ENCODE data around the gene CIAO1. TPM values are rescaled to one million over a fixed set of nuclear protein-coding genes. Genes with fewer than 3 reads are reported as not detected.

Gene CIAO1
- polyA plus RNA-seq, 2 of the 4 experiments (the other 2 are of a cell fraction): 83.2 to 99.7 TPM

- no peak for TF ChIP-seq EP300 (IDR thresholded peaks at IDR 0.05)
- TF ChIP-seq TFCP2L1 (CRISPR knock-in tag; IDR thresholded peaks at IDR 0.05): no peak
- no peak for TF ChIP-seq ZC3H11A (IDR thresholded peaks at IDR 0.05)
- TF ChIP-seq BCL3 (IDR thresholded peaks at IDR 0.05): no peak
- no peak for TF ChIP-seq MAX (IDR thresholded peaks at IDR 0.05)
- no peak for TF ChIP-seq KDM5A (IDR thresholded peaks at IDR 0.05)
These were observed 51.0 kb downstream of the CIAO1 start (continued) for GRCh38 chr2:96316999-96317398.

DNA sequence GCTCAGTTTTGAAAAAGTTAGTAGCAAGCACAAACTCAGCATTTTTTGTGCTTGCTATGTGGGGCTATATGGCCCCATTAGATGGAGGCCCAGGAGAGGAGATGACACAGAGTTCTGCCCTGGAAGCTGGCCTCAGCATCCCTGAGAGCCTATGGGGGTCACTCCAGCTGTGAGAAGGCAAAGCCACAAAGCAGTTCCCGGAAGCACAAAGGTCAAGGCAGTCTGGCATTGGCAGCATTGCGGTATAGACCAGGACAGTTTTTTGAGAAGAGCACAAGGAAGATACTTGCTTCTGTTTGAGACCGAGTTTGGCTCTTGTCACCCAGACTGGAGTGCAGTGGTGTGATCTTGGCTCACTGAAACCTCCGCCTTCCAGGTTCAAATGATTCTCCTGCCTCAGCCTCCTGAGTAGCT lies 51.6 kb downstream of the CIAO1 start:
- ChIA-PET POLR2A (no interaction called here), CTCF (no interaction called here)
- Histone ChIP-seq H3K27ac (no peak overlapping the region), H3K9me3 (no peaks in the 10 kb centered on the region), H3K4me2 (no peak overlapping the region), H3K4me1 (peaks cover 15% of the 10 kb centered on the region), H3K4me3 (no peak overlapping the region)
- TF ChIP-seq PHF8 (IDR thresholded peaks at IDR 0.05; ENCODE audit: borderline replicate concordance, low read depth): no peak
- TF ChIP-seq, protein P1, sequence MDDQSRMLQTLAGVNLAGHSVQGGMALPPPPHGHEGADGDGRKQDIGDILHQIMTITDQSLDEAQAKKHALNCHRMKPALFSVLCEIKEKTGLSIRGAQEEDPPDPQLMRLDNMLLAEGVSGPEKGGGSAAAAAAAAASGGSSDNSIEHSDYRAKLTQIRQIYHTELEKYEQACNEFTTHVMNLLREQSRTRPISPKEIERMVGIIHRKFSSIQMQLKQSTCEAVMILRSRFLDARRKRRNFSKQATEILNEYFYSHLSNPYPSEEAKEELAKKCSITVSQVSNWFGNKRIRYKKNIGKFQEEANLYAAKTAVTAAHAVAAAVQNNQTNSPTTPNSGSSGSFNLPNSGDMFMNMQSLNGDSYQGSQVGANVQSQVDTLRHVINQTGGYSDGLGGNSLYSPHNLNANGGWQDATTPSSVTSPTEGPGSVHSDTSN (IDR thresholded peaks at IDR 0.05): no peak
- FAIRE-seq (no peak), ATAC-seq (no peak), DNase-seq (ENCODE audit: low read depth in 1 of 2, low spot score in 1 of 2) (no peak)
- WGBS (ENCODE audit: missing lambda C conversion rate): 100% methylated on average over 4 of the region's 4 CpGs

GRCh38 chr2:96318723-96319122 lies 52.7 kb downstream of the CIAO1 start:
- 94% methylated on average over 4 of the region's 4 CpGs for WGBS (ENCODE audit: missing lambda C conversion rate)
- DNase-seq (ENCODE audit: low read depth in 1 of 2, low spot score in 1 of 2): no peak
- no peak overlapping the region for H3K27ac ChIP-seq
- TF ChIP-seq BHLHE40 (IDR thresholded peaks at IDR 0.05; ENCODE audit: low read depth, low read length) (no peak), KDM1A (IDR thresholded peaks at IDR 0.05; ENCODE audit: low read depth) (no peak), JUN (IDR thresholded peaks at IDR 0.05) (no peak), NR3C1 (IDR thresholded peaks at IDR 0.05) (no peak), RAD21 (conservative IDR thresholded peaks at IDR 0.05 in 1 of 2, IDR thresholded peaks at IDR 0.05 in 1 of 2) (no peak), POLR2AphosphoS2 (conservative IDR thresholded peaks at IDR 0.05; ENCODE audit: low read length) (no peak), FOXS1 (CRISPR knock-in tag; IDR thresholded peaks at IDR 0.05) (no peak), RNF2 (IDR thresholded peaks at IDR 0.05; ENCODE audit: borderline replicate concordance, low read depth) (no peak), ZFP36 (IDR thresholded peaks at IDR 0.05; ENCODE audit: borderline replicate concordance, partially characterized antibody) (no peak)
- TF ChIP-seq, protein P2, sequence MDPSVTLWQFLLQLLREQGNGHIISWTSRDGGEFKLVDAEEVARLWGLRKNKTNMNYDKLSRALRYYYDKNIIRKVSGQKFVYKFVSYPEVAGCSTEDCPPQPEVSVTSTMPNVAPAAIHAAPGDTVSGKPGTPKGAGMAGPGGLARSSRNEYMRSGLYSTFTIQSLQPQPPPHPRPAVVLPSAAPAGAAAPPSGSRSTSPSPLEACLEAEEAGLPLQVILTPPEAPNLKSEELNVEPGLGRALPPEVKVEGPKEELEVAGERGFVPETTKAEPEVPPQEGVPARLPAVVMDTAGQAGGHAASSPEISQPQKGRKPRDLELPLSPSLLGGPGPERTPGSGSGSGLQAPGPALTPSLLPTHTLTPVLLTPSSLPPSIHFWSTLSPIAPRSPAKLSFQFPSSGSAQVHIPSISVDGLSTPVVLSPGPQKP (IDR thresholded peaks at IDR 0.05; ENCODE audit: low read depth, low read length): no peak
- TF ChIP-seq, protein P3, sequence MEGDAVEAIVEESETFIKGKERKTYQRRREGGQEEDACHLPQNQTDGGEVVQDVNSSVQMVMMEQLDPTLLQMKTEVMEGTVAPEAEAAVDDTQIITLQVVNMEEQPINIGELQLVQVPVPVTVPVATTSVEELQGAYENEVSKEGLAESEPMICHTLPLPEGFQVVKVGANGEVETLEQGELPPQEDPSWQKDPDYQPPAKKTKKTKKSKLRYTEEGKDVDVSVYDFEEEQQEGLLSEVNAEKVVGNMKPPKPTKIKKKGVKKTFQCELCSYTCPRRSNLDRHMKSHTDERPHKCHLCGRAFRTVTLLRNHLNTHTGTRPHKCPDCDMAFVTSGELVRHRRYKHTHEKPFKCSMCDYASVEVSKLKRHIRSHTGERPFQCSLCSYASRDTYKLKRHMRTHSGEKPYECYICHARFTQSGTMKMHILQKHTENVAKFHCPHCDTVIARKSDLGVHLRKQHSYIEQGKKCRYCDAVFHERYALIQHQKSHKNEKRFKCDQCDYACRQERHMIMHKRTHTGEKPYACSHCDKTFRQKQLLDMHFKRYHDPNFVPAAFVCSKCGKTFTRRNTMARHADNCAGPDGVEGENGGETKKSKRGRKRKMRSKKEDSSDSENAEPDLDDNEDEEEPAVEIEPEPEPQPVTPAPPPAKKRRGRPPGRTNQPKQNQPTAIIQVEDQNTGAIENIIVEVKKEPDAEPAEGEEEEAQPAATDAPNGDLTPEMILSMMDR (IDR thresholded peaks at IDR 0.05): no peak
- TF ChIP-seq, protein P4, sequence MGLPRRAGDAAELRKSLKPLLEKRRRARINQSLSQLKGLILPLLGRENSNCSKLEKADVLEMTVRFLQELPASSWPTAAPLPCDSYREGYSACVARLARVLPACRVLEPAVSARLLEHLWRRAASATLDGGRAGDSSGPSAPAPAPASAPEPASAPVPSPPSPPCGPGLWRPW (IDR thresholded peaks at IDR 0.05): no peak
- TF ChIP-seq, protein P5, sequence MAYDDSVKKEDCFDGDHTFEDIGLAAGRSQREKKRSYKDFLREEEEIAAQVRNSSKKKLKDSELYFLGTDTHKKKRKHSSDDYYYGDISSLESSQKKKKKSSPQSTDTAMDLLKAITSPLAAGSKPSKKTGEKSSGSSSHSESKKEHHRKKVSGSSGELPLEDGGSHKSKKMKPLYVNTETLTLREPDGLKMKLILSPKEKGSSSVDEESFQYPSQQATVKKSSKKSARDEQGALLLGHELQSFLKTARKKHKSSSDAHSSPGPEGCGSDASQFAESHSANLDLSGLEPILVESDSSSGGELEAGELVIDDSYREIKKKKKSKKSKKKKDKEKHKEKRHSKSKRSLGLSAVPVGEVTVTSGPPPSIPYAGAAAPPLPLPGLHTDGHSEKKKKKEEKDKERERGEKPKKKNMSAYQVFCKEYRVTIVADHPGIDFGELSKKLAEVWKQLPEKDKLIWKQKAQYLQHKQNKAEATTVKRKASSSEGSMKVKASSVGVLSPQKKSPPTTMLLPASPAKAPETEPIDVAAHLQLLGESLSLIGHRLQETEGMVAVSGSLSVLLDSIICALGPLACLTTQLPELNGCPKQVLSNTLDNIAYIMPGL (CRISPR knock-in tag; IDR thresholded peaks at IDR 0.05; ENCODE audit: borderline replicate concordance): no peak
- FAIRE-seq: no peak
- ATAC-seq: no peak
- peaks cover 15% of the 10 kb centered on the region for H3K4me1 ChIP-seq
- POLR2A ChIA-PET: no interaction called here
- H3K4me2 ChIP-seq: no peak overlapping the region
- no peaks in the 10 kb centered on the region for H3K9me3 ChIP-seq
- CTCF ChIA-PET: no interaction called here
- H3K4me3 ChIP-seq: no peak overlapping the region
